ENCODE measurements around the gene FGFBP2.
"Not testable (repeated sequence)": the region's sequence is repeated elsewhere in the genome, so short reads cannot be mapped to it uniquely, and the experiment has no call there.

DNA sequence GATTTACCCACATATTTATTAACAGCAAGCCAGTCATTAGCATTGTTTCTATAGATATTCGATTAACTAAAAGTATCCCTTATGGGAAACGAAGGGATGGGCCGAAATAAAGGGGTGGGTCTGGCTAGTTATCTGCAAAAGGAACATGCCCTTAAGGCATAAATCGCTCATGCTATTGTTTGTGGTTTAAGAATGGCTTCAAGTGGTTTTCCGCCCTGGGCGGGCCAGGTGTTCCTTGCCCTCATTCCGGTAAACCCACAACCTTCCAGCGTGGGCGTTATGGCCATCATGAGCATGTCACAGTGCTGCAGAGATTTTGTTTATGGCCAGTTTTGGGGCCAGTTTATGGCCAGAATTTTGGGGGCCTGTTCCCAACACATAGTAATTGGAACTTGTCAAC is 46.6 kb downstream of the FGFBP2 start:
- TF ChIP-seq, protein P1, sequence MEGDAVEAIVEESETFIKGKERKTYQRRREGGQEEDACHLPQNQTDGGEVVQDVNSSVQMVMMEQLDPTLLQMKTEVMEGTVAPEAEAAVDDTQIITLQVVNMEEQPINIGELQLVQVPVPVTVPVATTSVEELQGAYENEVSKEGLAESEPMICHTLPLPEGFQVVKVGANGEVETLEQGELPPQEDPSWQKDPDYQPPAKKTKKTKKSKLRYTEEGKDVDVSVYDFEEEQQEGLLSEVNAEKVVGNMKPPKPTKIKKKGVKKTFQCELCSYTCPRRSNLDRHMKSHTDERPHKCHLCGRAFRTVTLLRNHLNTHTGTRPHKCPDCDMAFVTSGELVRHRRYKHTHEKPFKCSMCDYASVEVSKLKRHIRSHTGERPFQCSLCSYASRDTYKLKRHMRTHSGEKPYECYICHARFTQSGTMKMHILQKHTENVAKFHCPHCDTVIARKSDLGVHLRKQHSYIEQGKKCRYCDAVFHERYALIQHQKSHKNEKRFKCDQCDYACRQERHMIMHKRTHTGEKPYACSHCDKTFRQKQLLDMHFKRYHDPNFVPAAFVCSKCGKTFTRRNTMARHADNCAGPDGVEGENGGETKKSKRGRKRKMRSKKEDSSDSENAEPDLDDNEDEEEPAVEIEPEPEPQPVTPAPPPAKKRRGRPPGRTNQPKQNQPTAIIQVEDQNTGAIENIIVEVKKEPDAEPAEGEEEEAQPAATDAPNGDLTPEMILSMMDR (IDR thresholded peaks at IDR 0.05) = not testable (repeated sequence)
- not testable (repeated sequence) for TF ChIP-seq POLR2A (IDR thresholded peaks at IDR 0.05)
